SK-N-MC (cell line): ENCODE results near the gene CASTOR1.

Experiments used
- EZH2 ChIP-seq: fragments of 200-600 bp; sonication (generic); IDR thresholded peaks from one replicate; pipeline ENCODE4 v1.6.1; 2017; ENCODE audit warnings: antibody characterized with exemption
- FOXP2 ChIP-seq: optimal IDR thresholded peaks from 2 replicates; pipeline ENCODE3; 2011; ENCODE audit warnings: mild to moderate bottlenecking, moderate library complexity; ENCODE audit not compliant: insufficient read depth; ENCODE audit errors: extremely low read length, control extremely low read depth
- POLR2AphosphoS5 ChIP-seq: IDR thresholded peaks from 2 replicates; pipeline ENCODE4 v1.6.1; 2012; ENCODE audit warnings: mild to moderate bottlenecking, low read depth, low read length, borderline replicate concordance

DNA sequence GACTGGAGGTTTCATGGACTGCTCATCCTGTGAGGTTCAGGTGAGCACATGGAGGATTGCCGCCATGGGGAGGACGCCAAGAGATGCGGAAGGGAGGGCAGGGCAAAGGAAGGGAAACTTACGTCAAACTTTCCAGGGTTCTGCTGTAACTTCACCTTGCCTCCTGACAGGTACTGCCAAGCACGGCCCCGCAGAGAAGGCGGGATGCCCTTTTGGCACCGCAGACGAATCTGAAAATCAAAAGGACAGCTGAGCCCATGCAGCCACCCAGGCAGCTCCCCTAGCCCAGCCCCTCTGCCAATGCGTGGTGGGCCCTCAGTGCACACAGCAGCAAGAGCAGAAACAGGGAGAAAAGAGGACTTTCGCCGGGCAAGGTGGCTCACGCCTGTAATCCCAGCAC, 10.0 kb upstream of the CASTOR1 start:
- TF ChIP-seq POLR2AphosphoS5 = no peak
- no peak for TF ChIP-seq EZH2
- no peak for TF ChIP-seq FOXP2
